GM12878 (cell line): ENCODE data around the gene BBS2. TPM values are rescaled to one million over a fixed set of nuclear protein-coding genes. Genes with fewer than 3 reads are reported as not detected.

Source experiments
- ATAC-seq: fragments of 200-7000 bp; cut with Tn5 transposase; 3 replicates; pipeline ENCODE4 v1.9.1; 2020; ENCODE audit warnings: mild to moderate bottlenecking, moderate library complexity
- BruUV-seq: library from RNA; stranded (reverse); fragments of 400-500 nt; replicated peaks from 2 replicates; lab custom pipeline; 2021; lab: Mats Ljungman, UMichigan
- CTCF ChIA-PET: fragments of 300-600 bp; sonication (Branson Sonifier 250); formaldehyde crosslinking; extraction: SDS; loops from one replicate; lab custom pipeline; 2021; ENCODE audit warnings: inconsistent platforms; lab: Yijun Ruan, JAX
- POLR2A ChIA-PET: fragments of 350-600 bp; formaldehyde crosslinking; extraction: SDS; loops from one replicate; lab custom pipeline; 2021; ENCODE audit warnings: inconsistent platforms; lab: Charles Lee
- RAD21 ChIA-PET: fragments of 300-600 bp; sonication (Branson Sonifier 250); formaldehyde crosslinking; loops from one replicate; lab custom pipeline; 2023; ENCODE audit warnings: antibody characterized with exemption; ENCODE audit not compliant: unreplicated experiment; lab: Charles Lee
- SMC1A ChIA-PET: fragments of 300-600 bp; sonication (Branson Sonifier 250); formaldehyde crosslinking; loops from one replicate; lab custom pipeline; 2023; ENCODE audit not compliant: unreplicated experiment, uncharacterized antibody; lab: Charles Lee
- DNase-seq: peaks from one replicate; pipeline ENCODE4 v3.0.0-alpha.2; 2011; ENCODE audit warnings: low read depth, low spot score
- FAIRE-seq: peaks from 3 replicates; lab custom pipeline; 2011; peaks lifted over from hg19 to GRCh38; lab: Jason Lieb, UNC
- H2AFZ ChIP-seq: 2 replicates; pipeline ENCODE4 v1.6.0; 2011; ENCODE audit warnings: low read depth, low read length, control low read depth; ENCODE audit not compliant: control insufficient read depth
- H3K27ac ChIP-seq: 2 replicates; pipeline ENCODE4 v1.5.1; 2011; ENCODE audit warnings: control low read depth; ENCODE audit not compliant: control insufficient read depth, insufficient read depth
- H3K27me3 ChIP-seq, 2 experiments: replicated peaks in 1 of 2; 2 replicates each; pipeline versions ENCODE4 v1.6.0 to v1.6.1; 2011; ENCODE audit warnings: low read length in 1 of 2; ENCODE audit not compliant: control insufficient read depth in 2 of 2, insufficient read depth in 2 of 2
- H3K36me3 ChIP-seq, 2 experiments: 2 replicates each; pipeline ENCODE4 v1.5.1; 2011; ENCODE audit warnings: low read length in 1 of 2; ENCODE audit not compliant: control insufficient read depth in 2 of 2, insufficient read depth in 2 of 2
- H3K4me1 ChIP-seq: 2 replicates; pipeline ENCODE4 v1.6.1; 2011; ENCODE audit warnings: mild to moderate bottlenecking, low read length, moderate library complexity, mixed read lengths; ENCODE audit not compliant: control insufficient read depth, insufficient read depth
- H3K4me2 ChIP-seq: 2 replicates; pipeline ENCODE4 v1.6.0; 2011; ENCODE audit warnings: control low read depth; ENCODE audit not compliant: control insufficient read depth, insufficient read depth
- H3K4me3 ChIP-seq: fragments of 200-600 bp; sonication (generic); 2 replicates; pipeline ENCODE4 v1.5.1; 2016
- H3K79me2 ChIP-seq: 2 replicates; pipeline ENCODE4 v1.6.0; 2011; ENCODE audit warnings: low read length; ENCODE audit not compliant: control insufficient read depth, insufficient read depth
- H3K9ac ChIP-seq: 2 replicates; pipeline ENCODE4 v1.8.0; 2011; ENCODE audit warnings: low read length, control low read depth, mixed read lengths; ENCODE audit not compliant: control insufficient read depth, insufficient read depth
- H3K9me3 ChIP-seq: replicated peaks from 3 replicates; pipeline ENCODE4 v1.5.1; 2011; ENCODE audit warnings: mild to moderate bottlenecking, low read length; ENCODE audit not compliant: control insufficient read depth, insufficient read depth
- H4K20me1 ChIP-seq: 2 replicates; pipeline ENCODE4 v1.6.0; 2011; ENCODE audit not compliant: control insufficient read depth, insufficient read depth
- BACH1 ChIP-seq: fragments of 450-650 bp; IDR thresholded peaks from 2 replicates; pipeline ENCODE4 v1.6.1; 2017; ENCODE audit warnings: mild to moderate bottlenecking, borderline replicate concordance
- BCL11A ChIP-seq: IDR thresholded peaks from 2 replicates; pipeline ENCODE4 v1.6.1; 2011; ENCODE audit warnings: low read depth, low read length
- DPF2 ChIP-seq: fragments of 450-650 bp; IDR thresholded peaks from 2 replicates; pipeline ENCODE4 v1.6.1; 2017; ENCODE audit warnings: mild to moderate bottlenecking
- ESRRA ChIP-seq: IDR thresholded peaks from 2 replicates; pipeline ENCODE4 v1.6.1; 2012; ENCODE audit warnings: mild to moderate bottlenecking, low read length, improper control_type of control experiment
- LARP7 ChIP-seq: fragments of 450-650 bp; IDR thresholded peaks from 2 replicates; pipeline ENCODE4 v1.6.1; 2017; ENCODE audit warnings: mild to moderate bottlenecking
- RB1 ChIP-seq: fragments of 450-650 bp; formaldehyde crosslinking; IDR thresholded peaks from 2 replicates; pipeline ENCODE4 v1.6.1; 2017; ENCODE audit warnings: mild to moderate bottlenecking, borderline replicate concordance
- RUNX3 ChIP-seq: IDR thresholded peaks from 2 replicates; pipeline ENCODE4 v1.6.1; 2012; ENCODE audit warnings: low read length, inconsistent platforms
- SMAD1 ChIP-seq: fragments of 450-650 bp; IDR thresholded peaks from 2 replicates; pipeline ENCODE4 v1.6.1; 2018; ENCODE audit warnings: mild to moderate bottlenecking, low read depth; ENCODE audit not compliant: partially characterized antibody
- SREBF1 ChIP-seq: IDR thresholded peaks from 2 replicates; pipeline ENCODE4 v1.6.1; 2012; ENCODE audit warnings: mild to moderate bottlenecking, low read length
- TCF3 ChIP-seq: IDR thresholded peaks from 2 replicates; pipeline ENCODE4 v1.6.1; 2012; ENCODE audit warnings: low read depth, mild to moderate bottlenecking, low read length, borderline replicate concordance; ENCODE audit not compliant: insufficient read depth
- ZBED1 ChIP-seq: IDR thresholded peaks from 2 replicates; pipeline ENCODE4 v1.6.1; 2016; ENCODE audit warnings: borderline replicate concordance
- WGBS: methylation state at CpG from one replicate; pipeline ENCODE4 v1.1.6; 2016; ENCODE audit warnings: low lambda C conversion rate; ENCODE audit not compliant: insufficient replicate concordance, insufficient coverage; ENCODE audit errors: missing lambda C conversion rate; 5-methylcytosine and 5-hydroxymethylcytosine counted together
- in situ Hi-C: fragments of 300-500 bp; cut with MboI; formaldehyde crosslinking; loops from 9 replicates; pipeline ENCODE4 v1.14.3; 2018; ENCODE audit warnings: mixed read lengths
- intact Hi-C: fragments of 100-400 bp; cut with micrococcal nuclease; formaldehyde crosslinking; loops from one replicate; pipeline ENCODE4 v1.14.2; 2022; ENCODE audit not compliant: unreplicated experiment
- polyA plus RNA-seq, 11 experiments: library from polyadenylated mRNA; depleted of rRNA in 4 of 11; unstranded in 6 of 11; stranded (reverse) in 5 of 11; fragments of >200 nt; fragmentation: Nextera tagmentation in 4 of 11; fragmentation: Illumina TruSeq in 1 of 11; extraction: Ambion mirVana in 4 of 11; extraction: Trizol in 1 of 11; gene quantifications; 1 replicate in 1 of 11; 2 replicates in 10 of 11; pipeline versions ENCODE4 v1.2.1 to v1.2.3, GENCODE V29; 2011 to 2016; ENCODE audit warnings: inconsistent platforms in 2 of 11, missing spikeins in 2 of 11, low read depth in 1 of 11
- total RNA-seq, 4 experiments: library from RNA; depleted of rRNA in 3 of 4; stranded (reverse); fragments of >200 nt in 3 of 4; fragmentation: Illumina TruSeq in 1 of 4; extraction: Trizol in 1 of 4; gene quantifications; 2 replicates each; pipeline versions ENCODE4 v1.2.1 to v1.2.3, GENCODE V29; 2013 to 2021
- TF ChIP-seq, protein P1 (sequence below): IDR thresholded peaks from 2 replicates; pipeline ENCODE4 v1.6.1; 2011; ENCODE audit warnings: borderline replicate concordance, low read depth, mild to moderate bottlenecking, moderate library complexity, mixed read lengths, low read length; ENCODE audit not compliant: insufficient read depth; ENCODE audit errors: extremely low read length
- TF ChIP-seq, protein P2 (sequence below): fragments of 450-650 bp; IDR thresholded peaks from 2 replicates; pipeline ENCODE4 v1.6.1; 2018; ENCODE audit warnings: borderline replicate concordance, mild to moderate bottlenecking; ENCODE audit not compliant: partially characterized antibody

BBS2 gene
- total and polyA plus RNA-seq, 10 of the 15 experiments (the other 5 are each of a cell fraction or from before 2014, with no cell fraction given), result 4.9 to 38.3 (median 16.4) TPM

GRCh38 chr16:56466344-56466743 lies 53.5 kb downstream of the BBS2 start:
- WGBS, result 87% methylated on average over 2 of the region's 2 CpGs
- RAD21 ChIA-PET, result no interaction called here
- POLR2A ChIA-PET, result interaction anchor here (0.6 kb wide), 1 partner anchor 51 kb away, joined by 3 read pairs; no protein-coding TSS in a partner anchor
- no peak for ATAC-seq
- TF ChIP-seq ESRRA (no peak), SREBF1 (no peak), DPF2 (no peak), BACH1 (no peak), RUNX3 (no peak)
- Histone ChIP-seq H3K27ac (no peak overlapping the region), H3K79me2 (no peaks in the 10 kb centered on the region), H3K27me3 (no peaks in the 10 kb centered on the region), H3K9ac (no peak overlapping the region), H3K9me3 (no peaks in the 10 kb centered on the region), H4K20me1 (no peaks in the 10 kb centered on the region), H3K4me2 (no peak overlapping the region), H3K4me1 (no peaks in the 10 kb centered on the region), H3K4me3 (no peak overlapping the region), H2AFZ (no peak overlapping the region), H3K36me3 (peaks cover 5 to 33% of the 10 kb centered on the region in 2 experiments)
- intact Hi-C loops (no loop called here), in situ Hi-C loops (no loop called here)
- CTCF ChIA-PET, result interaction anchor here (0.7 kb wide), 1 partner anchor 59 kb away, joined by 3 read pairs; no protein-coding TSS in a partner anchor
- no peak for FAIRE-seq
- DNase-seq, result no peak
- no TSS peak for BruUV-seq
- SMC1A ChIA-PET, result no interaction called here

DNA sequence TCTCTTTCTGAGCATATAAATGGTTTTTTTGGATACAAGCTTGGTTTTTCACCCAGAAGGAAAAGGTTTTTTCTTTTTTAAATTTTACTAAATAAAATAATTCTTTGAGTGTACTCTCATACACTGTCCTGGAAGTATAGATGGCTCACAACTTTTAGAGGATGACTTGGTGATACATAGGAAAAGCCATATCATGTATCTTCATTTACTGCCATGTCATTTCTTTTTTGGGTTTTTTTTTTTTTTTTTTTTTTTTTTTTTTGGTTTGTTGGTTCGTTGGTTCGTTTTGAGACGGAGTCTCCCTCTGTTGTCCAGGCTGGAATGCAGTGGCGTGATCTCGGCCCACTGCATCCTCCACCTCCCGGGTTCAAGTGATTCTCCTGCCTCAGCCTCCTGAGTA lies 56.7 kb downstream of the BBS2 start:
- no peaks in the 10 kb centered on the region for H4K20me1 ChIP-seq
- no peak overlapping the region for H3K9ac ChIP-seq
- ATAC-seq (no peak), FAIRE-seq (no peak), DNase-seq (no peak)
- POLR2A ChIA-PET, result no interaction called here
- 97% methylated on average over 3 of the region's 6 CpGs for WGBS
- H3K27me3 ChIP-seq, result no peaks in the 10 kb centered on the region
- no TSS peak for BruUV-seq
- SMC1A ChIA-PET, result no interaction called here
- CTCF ChIA-PET, result no interaction called here
- no peak overlapping the region for H3K4me3 ChIP-seq
- no peaks in the 10 kb centered on the region for H3K4me1 ChIP-seq
- in situ Hi-C loops (no loop called here), intact Hi-C loops (no loop called here)
- no peak overlapping the region for H3K4me2 ChIP-seq
- no peaks in the 10 kb centered on the region for H3K9me3 ChIP-seq
- RAD21 ChIA-PET, result no interaction called here
- no peak overlapping the region for H3K27ac ChIP-seq
- TF ChIP-seq, protein P1, sequence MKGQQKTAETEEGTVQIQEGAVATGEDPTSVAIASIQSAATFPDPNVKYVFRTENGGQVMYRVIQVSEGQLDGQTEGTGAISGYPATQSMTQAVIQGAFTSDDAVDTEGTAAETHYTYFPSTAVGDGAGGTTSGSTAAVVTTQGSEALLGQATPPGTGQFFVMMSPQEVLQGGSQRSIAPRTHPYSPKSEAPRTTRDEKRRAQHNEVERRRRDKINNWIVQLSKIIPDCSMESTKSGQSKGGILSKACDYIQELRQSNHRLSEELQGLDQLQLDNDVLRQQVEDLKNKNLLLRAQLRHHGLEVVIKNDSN, result no peak
- TF ChIP-seq SMAD1, result no peak
- no peak for TF ChIP-seq RB1
- no peak for TF ChIP-seq BCL11A
- no peak for TF ChIP-seq ZBED1
- TF ChIP-seq TCF3, result no peak
- no peak for TF ChIP-seq LARP7
- TF ChIP-seq, protein P2, sequence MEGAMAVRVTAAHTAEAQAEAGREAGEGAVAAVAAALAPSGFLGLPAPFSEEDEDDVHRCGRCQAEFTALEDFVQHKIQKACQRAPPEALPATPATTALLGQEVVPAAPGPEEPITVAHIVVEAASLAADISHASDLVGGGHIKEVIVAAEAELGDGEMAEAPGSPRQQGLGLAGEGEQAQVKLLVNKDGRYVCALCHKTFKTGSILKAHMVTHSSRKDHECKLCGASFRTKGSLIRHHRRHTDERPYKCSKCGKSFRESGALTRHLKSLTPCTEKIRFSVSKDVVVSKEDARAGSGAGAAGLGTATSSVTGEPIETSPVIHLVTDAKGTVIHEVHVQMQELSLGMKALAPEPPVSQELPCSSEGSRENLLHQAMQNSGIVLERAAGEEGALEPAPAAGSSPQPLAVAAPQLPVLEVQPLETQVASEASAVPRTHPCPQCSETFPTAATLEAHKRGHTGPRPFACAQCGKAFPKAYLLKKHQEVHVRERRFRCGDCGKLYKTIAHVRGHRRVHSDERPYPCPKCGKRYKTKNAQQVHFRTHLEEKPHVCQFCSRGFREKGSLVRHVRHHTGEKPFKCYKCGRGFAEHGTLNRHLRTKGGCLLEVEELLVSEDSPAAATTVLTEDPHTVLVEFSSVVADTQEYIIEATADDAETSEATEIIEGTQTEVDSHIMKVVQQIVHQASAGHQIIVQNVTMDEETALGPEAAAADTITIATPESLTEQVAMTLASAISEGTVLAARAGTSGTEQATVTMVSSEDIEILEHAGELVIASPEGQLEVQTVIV, result no peak
- no peaks in the 10 kb centered on the region for H3K79me2 ChIP-seq
- H3K36me3 ChIP-seq, result peaks cover 2 to 21% of the 10 kb centered on the region in 2 experiments
- H2AFZ ChIP-seq, result no peak overlapping the region
